Measurements from ENCODE around the gene BRD3OS.

DNA sequence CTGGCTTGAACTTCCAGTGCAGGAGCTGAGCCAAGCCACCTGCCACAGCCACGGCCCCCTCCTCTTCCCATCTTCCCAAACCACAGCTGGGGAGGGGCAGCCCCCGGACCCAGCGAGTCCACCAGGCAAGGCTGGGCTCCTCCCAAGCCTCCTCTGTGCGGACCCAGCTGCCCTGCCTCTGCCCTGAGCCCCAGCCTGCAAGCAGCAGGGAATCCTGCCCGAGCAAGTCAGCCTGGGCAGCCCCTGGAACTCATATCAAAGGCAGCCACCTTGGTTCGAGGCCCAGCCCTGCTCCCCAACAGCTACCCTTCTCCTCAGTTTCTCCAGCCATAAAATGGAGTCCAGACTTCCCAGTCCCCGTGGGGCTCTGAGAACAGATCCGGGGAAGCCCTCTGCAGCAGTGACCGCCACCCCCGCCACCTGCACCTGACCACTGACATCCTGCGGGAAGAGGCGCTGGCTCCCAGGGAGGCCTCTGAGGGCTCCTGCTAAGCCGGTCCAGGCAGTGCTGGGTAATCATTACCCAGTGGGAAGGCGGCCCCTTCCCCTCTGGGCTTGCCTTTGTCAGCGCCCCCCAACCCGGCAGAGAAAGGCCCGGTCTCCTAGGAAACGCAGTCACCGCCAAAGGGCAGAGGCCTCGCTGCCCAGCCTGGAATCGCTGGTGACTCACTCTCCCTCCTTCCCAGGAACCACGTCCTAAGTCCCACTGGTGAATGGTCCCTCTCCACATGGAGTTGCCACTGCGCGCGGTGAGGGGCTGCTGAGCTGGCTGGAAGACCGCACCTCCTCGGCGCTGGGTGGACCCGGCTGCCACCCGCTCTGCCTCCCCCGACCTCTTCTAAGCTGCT lies 34.7 kb upstream of the BRD3OS start:
- TF ChIP-seq, protein P1, sequence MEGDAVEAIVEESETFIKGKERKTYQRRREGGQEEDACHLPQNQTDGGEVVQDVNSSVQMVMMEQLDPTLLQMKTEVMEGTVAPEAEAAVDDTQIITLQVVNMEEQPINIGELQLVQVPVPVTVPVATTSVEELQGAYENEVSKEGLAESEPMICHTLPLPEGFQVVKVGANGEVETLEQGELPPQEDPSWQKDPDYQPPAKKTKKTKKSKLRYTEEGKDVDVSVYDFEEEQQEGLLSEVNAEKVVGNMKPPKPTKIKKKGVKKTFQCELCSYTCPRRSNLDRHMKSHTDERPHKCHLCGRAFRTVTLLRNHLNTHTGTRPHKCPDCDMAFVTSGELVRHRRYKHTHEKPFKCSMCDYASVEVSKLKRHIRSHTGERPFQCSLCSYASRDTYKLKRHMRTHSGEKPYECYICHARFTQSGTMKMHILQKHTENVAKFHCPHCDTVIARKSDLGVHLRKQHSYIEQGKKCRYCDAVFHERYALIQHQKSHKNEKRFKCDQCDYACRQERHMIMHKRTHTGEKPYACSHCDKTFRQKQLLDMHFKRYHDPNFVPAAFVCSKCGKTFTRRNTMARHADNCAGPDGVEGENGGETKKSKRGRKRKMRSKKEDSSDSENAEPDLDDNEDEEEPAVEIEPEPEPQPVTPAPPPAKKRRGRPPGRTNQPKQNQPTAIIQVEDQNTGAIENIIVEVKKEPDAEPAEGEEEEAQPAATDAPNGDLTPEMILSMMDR (conservative IDR thresholded peaks at IDR 0.05; ENCODE audit: low read length) = no peak
- no peak for TF ChIP-seq EZH2phosphoT487 (IDR thresholded peaks at IDR 0.05; ENCODE audit: borderline replicate concordance, low read depth, low read length)

Data from OCI-LY7 (cell line).